Ramos (cell line): Measurements from ENCODE around the gene TMEM233.
"Not testable (repeated sequence)": the region's sequence is repeated elsewhere in the genome, so short reads cannot be mapped to it uniquely, and the experiment has no call there.

Source experiments
- in situ Hi-C: fragments of 300-500 bp; cut with MboI; formaldehyde crosslinking; loops from one replicate; pipeline ENCODE4 v1.14.3; 2022; ENCODE audit warnings: low sequenced_read_pairs; ENCODE audit not compliant: unreplicated experiment

TMEM233 gene

GRCh38 chr12:119602734-119603094 is 9.1 kb downstream of the TMEM233 start:
- in situ Hi-C loops: no loop called here

- in situ Hi-C loops: no loop called here
Observed at GRCh38 chr12:119603767-119604166, 10.2 kb downstream of the TMEM233 start.

- in situ Hi-C loops: no loop called here
Observed at GRCh38 chr12:119609358-119609757, 15.8 kb downstream of the TMEM233 start.

- in situ Hi-C loops: no loop called here
Observed at GRCh38 chr12:119613319-119613936, 19.9 kb downstream of the TMEM233 start.

- in situ Hi-C loops: no loop called here
Observed at GRCh38 chr12:119614705-119615104, 21.1 kb downstream of the TMEM233 start.

- in situ Hi-C loops: no loop called here
Observed at GRCh38 chr12:119615518-119616475, 22.2 kb downstream of the TMEM233 start.

- in situ Hi-C loops: not testable (repeated sequence)
Observed at GRCh38 chr12:119618328-119618896, 24.8 kb downstream of the TMEM233 start.

GRCh38 chr12:119620490-119620889 is 26.9 kb downstream of the TMEM233 start:
- in situ Hi-C loops: no loop called here

GRCh38 chr12:119621878-119622277 is 28.3 kb downstream of the TMEM233 start:
- in situ Hi-C loops: no loop called here

GRCh38 chr12:119624966-119625365 is 31.4 kb downstream of the TMEM233 start:
- in situ Hi-C loops: no loop called here

GRCh38 chr12:119627019-119627643 is 33.6 kb downstream of the TMEM233 start:
- in situ Hi-C loops: no loop called here

- in situ Hi-C loops: no loop called here
Observed at GRCh38 chr12:119627686-119628085, 34.1 kb downstream of the TMEM233 start.

GRCh38 chr12:119630223-119630780 is 36.7 kb downstream of the TMEM233 start:
- in situ Hi-C loops: no loop called here

GRCh38 chr12:119630962-119631550 is 37.5 kb downstream of the TMEM233 start:
- in situ Hi-C loops: no loop called here

GRCh38 chr12:119631930-119632678 is 38.5 kb downstream of the TMEM233 start:
- in situ Hi-C loops: no loop called here

- in situ Hi-C loops: no loop called here
Observed at GRCh38 chr12:119634743-119635142, 41.2 kb downstream of the TMEM233 start.

- in situ Hi-C loops: no loop called here
Observed at GRCh38 chr12:119642986-119643385, 49.4 kb downstream of the TMEM233 start.

- in situ Hi-C loops: no loop called here
Observed at GRCh38 chr12:119644930-119645329, 51.4 kb downstream of the TMEM233 start.

- in situ Hi-C loops: no loop called here
Observed at GRCh38 chr12:119645535-119646059, 52.0 kb downstream of the TMEM233 start.
